SK-N-SH (cell line): ENCODE results near the gene NPY4R. TPM values are rescaled to one million over a fixed set of nuclear protein-coding genes. Genes with fewer than 3 reads are reported as not detected.
"Not testable (repeated sequence)": the region's sequence is repeated elsewhere in the genome, so short reads cannot be mapped to it uniquely, and the experiment has no call there.

Experiments
- CTCF ChIA-PET: fragments of 300-600, 350-600 bp; formaldehyde crosslinking; extraction: SDS; loops from one replicate; lab custom pipeline; 2021; lab: Yijun Ruan, JAX
- POLR2A ChIA-PET: fragments of 350-600 bp; sonication (Branson Sonifier 250); formaldehyde crosslinking; extraction: SDS; loops from one replicate; lab custom pipeline; 2020; ENCODE audit warnings: antibody characterized with exemption, inconsistent platforms; lab: Yijun Ruan, JAX
- DNase-seq: peaks from one replicate; pipeline ENCODE4 v3.0.0; 2012
- H2AFZ ChIP-seq: fragments of 200-600 bp; sonication (generic); 2 replicates; pipeline ENCODE4 v1.8.1; 2016; ENCODE audit warnings: antibody characterized with exemption, mild to moderate bottlenecking, low read depth
- H3F3A ChIP-seq: fragments of 200-600 bp; sonication (generic); replicated peaks from 2 replicates; pipeline ENCODE3; 2016; ENCODE audit warnings: antibody characterized with exemption, mild to moderate bottlenecking; ENCODE audit not compliant: insufficient read depth
- H3K27ac ChIP-seq, 2 experiments: fragments of 200-500 bp in 1 of 2; fragments of 200-600 bp in 1 of 2; sonication (Bioruptor generic) in 1 of 2; sonication (generic), shearing (Covaris generic) in 1 of 2; 2 replicates each; pipeline versions ENCODE4 v1.5.1 to v1.6.1; 2014 to 2016; ENCODE audit warnings: low read depth in 2 of 2, inconsistent platforms in 1 of 2, low read length in 1 of 2, mild to moderate bottlenecking in 1 of 2, mixed read lengths in 1 of 2
- H3K27me3 ChIP-seq: fragments of 200-600 bp; sonication (generic), shearing (Covaris generic); 2 replicates; pipeline ENCODE4 v1.6.1; 2016; ENCODE audit warnings: mixed run types; ENCODE audit not compliant: insufficient read depth
- H3K36me3 ChIP-seq, 2 experiments: fragments of 200-500 bp in 1 of 2; fragments of 200-600 bp in 1 of 2; sonication (Bioruptor generic) in 1 of 2; sonication (generic) in 1 of 2; replicated peaks in 1 of 2; 2 replicates each; pipeline versions ENCODE3 to v1.5.1; 2014 to 2016; ENCODE audit warnings: low read length in 1 of 2, mild to moderate bottlenecking in 1 of 2; ENCODE audit not compliant: insufficient read depth in 2 of 2, control insufficient read depth in 1 of 2
- H3K4me1 ChIP-seq, 2 experiments: fragments of 200-500 bp in 1 of 2; fragments of 200-600 bp in 1 of 2; sonication (Bioruptor generic) in 1 of 2; sonication (generic), shearing (Covaris generic) in 1 of 2; 2 replicates each; pipeline versions ENCODE4 v1.5.1 to v1.6.1; 2014 to 2016; ENCODE audit warnings: low read depth in 1 of 2, low read length in 1 of 2, mixed run types in 1 of 2; ENCODE audit not compliant: insufficient read depth in 2 of 2, control insufficient read depth in 1 of 2
- H3K4me2 ChIP-seq: fragments of 200-600 bp; sonication (generic), shearing (Covaris generic); 2 replicates; pipeline ENCODE4 v1.6.1; 2017; ENCODE audit warnings: mixed run types
- H3K4me3 ChIP-seq, 2 experiments: fragments of 200-500 bp in 1 of 2; fragments of 200-600 bp in 1 of 2; sonication (Bioruptor generic) in 1 of 2; sonication (generic), shearing (Covaris generic) in 1 of 2; 2 replicates each; pipeline versions ENCODE4 v1.5.1 to v1.8.1; 2014 to 2016; ENCODE audit warnings: low read depth in 2 of 2, inconsistent platforms in 1 of 2, low read length in 1 of 2, mild to moderate bottlenecking in 1 of 2, mixed read lengths in 1 of 2, moderate library complexity in 1 of 2
- H3K79me2 ChIP-seq: fragments of 200-600 bp; sonication (generic); 2 replicates; pipeline ENCODE4 v1.8.1; 2017; ENCODE audit warnings: mild to moderate bottlenecking; ENCODE audit not compliant: insufficient read depth
- H3K9ac ChIP-seq: fragments of 200-600 bp; sonication (generic); 2 replicates; pipeline ENCODE4 v1.6.1; 2017; ENCODE audit warnings: mixed run types
- H3K9me2 ChIP-seq: fragments of 200-600 bp; sonication (generic); 2 replicates; pipeline ENCODE4 v1.6.1; 2017; ENCODE audit warnings: mixed run types
- H3K9me3 ChIP-seq: fragments of 200-600 bp; sonication (generic); 2 replicates; pipeline ENCODE4 v1.6.1; 2017; ENCODE audit warnings: mixed run types, mild to moderate bottlenecking, moderate library complexity
- H4K20me1 ChIP-seq: fragments of 200-600 bp; sonication (generic); 2 replicates; pipeline ENCODE4 v1.6.1; 2017; ENCODE audit warnings: mild to moderate bottlenecking, mixed run types; ENCODE audit not compliant: insufficient read depth
- WGBS: methylation state at CpG from one replicate; pipeline ENCODE4 v1.1.6; 2017; ENCODE audit warnings: low lambda C conversion rate; 5-methylcytosine and 5-hydroxymethylcytosine counted together
- polyA plus RNA-seq, 3 experiments: library from polyadenylated mRNA; depleted of rRNA; stranded (reverse); fragments of >200 nt; gene quantifications; 2 replicates each; pipeline ENCODE4 v1.2.3, GENCODE V29; 2012

The NPY4R gene
- polyA plus RNA-seq, 1 of the 3 experiments (the other 2 are of a cell fraction) = 0.03 TPM

GRCh38 chr10:46497401-46497800 is 31.6 kb upstream of the NPY4R start:
- H3K9ac ChIP-seq, H2AFZ ChIP-seq, DNase-seq, H3K27me3 ChIP-seq, H4K20me1 ChIP-seq, H3K4me1 ChIP-seq, POLR2A ChIA-PET, H3K9me3 ChIP-seq, CTCF ChIA-PET, H3K79me2 ChIP-seq, H3K9me2 ChIP-seq, H3K4me2 ChIP-seq, H3K27ac ChIP-seq, H3K36me3 ChIP-seq, H3K4me3 ChIP-seq, H3F3A ChIP-seq: not testable (repeated sequence)
- no CpG with 5 or more reads among the region's 4 CpGs for WGBS

GRCh38 chr10:46491364-46492114 is 25.8 kb upstream of the NPY4R start:
- H3K4me2 ChIP-seq, CTCF ChIA-PET, H2AFZ ChIP-seq, H3K9ac ChIP-seq, H3F3A ChIP-seq, H3K4me3 ChIP-seq, POLR2A ChIA-PET, H3K4me1 ChIP-seq, H3K27me3 ChIP-seq, H3K9me2 ChIP-seq, H3K36me3 ChIP-seq, DNase-seq, H3K27ac ChIP-seq, H4K20me1 ChIP-seq, H3K9me3 ChIP-seq, H3K79me2 ChIP-seq: not testable (repeated sequence)
- whole genome bisulfite sequencing = no CpG with 5 or more reads among the region's 1 CpG

GRCh38 chr10:46490285-46490684 is 24.5 kb upstream of the NPY4R start:
- H3K4me1 ChIP-seq, H3K9me3 ChIP-seq, H4K20me1 ChIP-seq, H3K27me3 ChIP-seq, CTCF ChIA-PET, H3K36me3 ChIP-seq, DNase-seq, H3K4me3 ChIP-seq, H3K9me2 ChIP-seq, POLR2A ChIA-PET, H2AFZ ChIP-seq, H3K4me2 ChIP-seq, H3K79me2 ChIP-seq, H3K9ac ChIP-seq, H3K27ac ChIP-seq, H3F3A ChIP-seq: not testable (repeated sequence)
- 85% methylated on average over 9 of the region's 11 CpGs for WGBS

GRCh38 chr10:46486459-46486858 is 20.7 kb upstream of the NPY4R start:
- H3K79me2 ChIP-seq, H3K9me3 ChIP-seq, DNase-seq, H3K27me3 ChIP-seq, H3F3A ChIP-seq, H3K36me3 ChIP-seq, POLR2A ChIA-PET, H3K4me2 ChIP-seq, H3K27ac ChIP-seq, H4K20me1 ChIP-seq, CTCF ChIA-PET, H3K4me1 ChIP-seq, H2AFZ ChIP-seq, H3K9ac ChIP-seq, H3K4me3 ChIP-seq, H3K9me2 ChIP-seq: not testable (repeated sequence)
- WGBS = no CpG with 5 or more reads among the region's 2 CpGs

- H3K4me1 ChIP-seq, DNase-seq, H3K27me3 ChIP-seq, H4K20me1 ChIP-seq, H3K27ac ChIP-seq, H3K79me2 ChIP-seq, H2AFZ ChIP-seq, CTCF ChIA-PET, H3K9ac ChIP-seq, H3K36me3 ChIP-seq, H3F3A ChIP-seq, H3K4me3 ChIP-seq, POLR2A ChIA-PET, H3K4me2 ChIP-seq, H3K9me2 ChIP-seq, H3K9me3 ChIP-seq: not testable (repeated sequence)
- WGBS = 20% methylated on average over 1 of the region's 3 CpGs
These were observed 9.1 kb upstream of the NPY4R start for GRCh38 chr10:46474746-46475320.

GRCh38 chr10:46473758-46474157 is 8.0 kb upstream of the NPY4R start:
- H3K79me2 ChIP-seq, H3K27me3 ChIP-seq, H2AFZ ChIP-seq, H3F3A ChIP-seq, POLR2A ChIA-PET, H3K9me3 ChIP-seq, DNase-seq, H3K9ac ChIP-seq, H3K36me3 ChIP-seq, H3K9me2 ChIP-seq, H3K27ac ChIP-seq, H3K4me1 ChIP-seq, CTCF ChIA-PET, H4K20me1 ChIP-seq, H3K4me2 ChIP-seq, H3K4me3 ChIP-seq: not testable (repeated sequence)
- 62% methylated on average over 3 of the region's 3 CpGs for WGBS
